ENCODE measurements around the gene C3AR1. TPM values are rescaled to one million over a fixed set of nuclear protein-coding genes. Genes with fewer than 3 reads are reported as not detected.
"Not testable (repeated sequence)": the region's sequence is repeated elsewhere in the genome, so short reads cannot be mapped to it uniquely, and the experiment has no call there.

C3AR1 gene
- total RNA-seq, 1 experiment from 2014 or later, result not detected

DNA sequence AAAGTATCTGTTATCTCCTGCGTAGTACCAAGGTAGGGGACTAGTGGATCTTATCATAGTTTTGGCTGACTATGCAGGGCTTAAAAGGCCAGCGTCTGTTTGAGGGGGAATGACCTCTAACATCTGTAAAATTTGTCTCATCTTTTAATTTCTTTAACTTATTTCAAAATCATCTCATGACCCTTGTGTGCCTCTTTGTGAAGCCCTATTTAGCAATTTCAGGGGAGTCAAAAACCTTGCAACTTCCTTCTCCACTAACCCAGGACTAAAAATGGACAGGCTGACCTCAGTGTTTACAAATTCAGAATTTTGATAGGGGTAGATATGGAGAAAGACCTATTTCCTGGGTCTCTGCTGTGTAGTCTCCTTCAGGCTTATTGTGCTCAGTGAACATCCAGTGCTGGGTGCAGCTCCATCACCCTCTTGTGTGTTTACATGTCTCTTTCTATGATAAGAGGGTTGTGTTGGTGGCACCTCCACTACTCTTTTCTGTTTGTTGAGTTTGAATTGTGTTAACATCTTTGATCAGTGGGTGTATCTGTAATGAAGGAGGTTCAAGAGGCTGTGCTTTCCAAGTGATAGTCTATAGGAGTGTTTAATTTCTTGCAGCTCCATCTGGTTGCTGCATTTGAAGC is 30.2 kb upstream of the C3AR1 start:
- CTCF ChIA-PET, result interaction anchor here (0.7 kb wide), 1 partner anchor 30 kb away, joined by 3 read pairs; no protein-coding TSS in a partner anchor
- POLR2A ChIA-PET, result no interaction called here

GRCh38 chr12:8093291-8093690 is 27.1 kb upstream of the C3AR1 start:
- no peak for TF ChIP-seq CTCF (IDR thresholded peaks at IDR 0.05; ENCODE audit: unreplicated experiment)
- no peak for DNase-seq (ENCODE audit: unreplicated experiment)
- H3K4me1 Mint-ChIP-seq (ENCODE audit: insufficient read depth, unreplicated experiment), result peaks cover 8% of the 10 kb centered on the region
- peaks cover 92% of the 10 kb centered on the region for H3K36me3 Mint-ChIP-seq (ENCODE audit: insufficient read depth, unreplicated experiment)
- H3K27me3 Mint-ChIP-seq (ENCODE audit: insufficient read depth, unreplicated experiment), result no peaks in the 10 kb centered on the region
- ChIA-PET POLR2A (no interaction called here), CTCF (interaction anchor here (0.9 to 1.7 kb wide), 2 partner anchors 16 to 48 kb away, joined by 3 to 11 read pairs; no protein-coding TSS in a partner anchor)
- no peaks in the 10 kb centered on the region for H3K9me3 Mint-ChIP-seq (ENCODE audit: unreplicated experiment)
- H3K27ac Mint-ChIP-seq (ENCODE audit: low read depth, unreplicated experiment), result no peak overlapping the region
- intact Hi-C loops (cut with micrococcal nuclease), result no loop called here
- no TSS peak for BruUV-seq (replicated peaks)
- H3K4me3 Mint-ChIP-seq (ENCODE audit: unreplicated experiment), result no peak overlapping the region

More for the DNA sequence above, 30.2 kb upstream of the C3AR1 start:
- intact Hi-C loops (cut with micrococcal nuclease), result no loop called here
- Mint-ChIP-seq H3K4me3 (ENCODE audit: unreplicated experiment) (no peak overlapping the region), H3K4me1 (ENCODE audit: insufficient read depth, unreplicated experiment) (peaks cover 6% of the 10 kb centered on the region), H3K36me3 (ENCODE audit: insufficient read depth, unreplicated experiment) (peaks cover 73% of the 10 kb centered on the region), H3K9me3 (ENCODE audit: unreplicated experiment) (no peaks in the 10 kb centered on the region), H3K27me3 (ENCODE audit: insufficient read depth, unreplicated experiment) (no peaks in the 10 kb centered on the region), H3K27ac (ENCODE audit: low read depth, unreplicated experiment) (no peak overlapping the region)
- no TSS peak for BruUV-seq (replicated peaks)
- no peak for TF ChIP-seq CTCF (IDR thresholded peaks at IDR 0.05; ENCODE audit: unreplicated experiment)
- no peak for DNase-seq (ENCODE audit: unreplicated experiment)

DNA sequence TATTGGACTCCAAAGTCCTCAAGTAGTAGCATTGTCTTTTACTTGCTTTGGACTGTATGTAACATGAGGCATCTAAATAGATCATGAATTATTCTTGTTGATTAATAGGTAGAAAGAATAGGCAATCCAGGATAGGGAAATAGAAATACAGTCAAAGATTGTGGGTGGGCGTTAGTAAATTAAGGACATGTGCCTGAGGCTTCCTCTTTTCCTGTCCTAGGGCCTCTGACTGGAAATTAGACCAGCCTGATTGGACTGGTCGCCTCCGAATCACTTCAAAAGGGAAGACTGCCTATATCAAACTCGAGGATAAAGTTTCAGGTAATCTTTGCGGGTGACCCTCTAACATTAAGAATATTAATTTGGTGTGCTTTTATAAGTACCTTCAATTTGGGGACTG is 23.6 kb upstream of the C3AR1 start:
- Mint-ChIP-seq H3K27me3 (ENCODE audit: insufficient read depth, unreplicated experiment) (no peaks in the 10 kb centered on the region), H3K4me1 (ENCODE audit: insufficient read depth, unreplicated experiment) (peaks cover 19% of the 10 kb centered on the region), H3K27ac (ENCODE audit: low read depth, unreplicated experiment) (no peak overlapping the region), H3K9me3 (ENCODE audit: unreplicated experiment) (no peaks in the 10 kb centered on the region), H3K4me3 (ENCODE audit: unreplicated experiment) (no peak overlapping the region), H3K36me3 (ENCODE audit: insufficient read depth, unreplicated experiment) (peaks cover 59% of the 10 kb centered on the region)
- BruUV-seq (replicated peaks), result no TSS peak
- CTCF ChIA-PET, result no interaction called here
- POLR2A ChIA-PET, result no interaction called here
- no peak for DNase-seq (ENCODE audit: unreplicated experiment)
- TF ChIP-seq CTCF (IDR thresholded peaks at IDR 0.05; ENCODE audit: unreplicated experiment), result no peak
- intact Hi-C loops (cut with micrococcal nuclease), result no loop called here

DNA sequence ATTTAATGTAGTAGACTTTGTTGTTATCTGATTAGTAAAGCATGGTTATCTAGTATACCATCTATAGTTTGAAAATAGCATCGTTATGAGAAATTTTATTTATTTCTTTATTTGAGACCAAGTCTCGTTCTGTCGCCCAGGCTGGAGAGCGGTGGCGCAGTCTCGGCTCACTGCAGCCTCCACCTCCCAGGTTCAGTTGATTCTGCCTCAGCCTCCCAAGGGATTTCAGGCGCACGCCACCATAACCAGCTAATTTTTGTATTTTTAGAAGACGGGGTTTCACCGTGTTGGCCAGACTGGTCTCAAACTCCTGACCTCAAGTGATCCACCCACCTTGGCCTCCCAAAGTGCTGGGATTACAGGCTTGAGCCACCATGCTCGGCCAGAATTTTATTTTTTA is 23.1 kb upstream of the C3AR1 start:
- DNase-seq (ENCODE audit: unreplicated experiment); H3K27ac Mint-ChIP-seq (ENCODE audit: low read depth, unreplicated experiment); H3K9me3 Mint-ChIP-seq (ENCODE audit: unreplicated experiment); POLR2A ChIA-PET; H3K4me3 Mint-ChIP-seq (ENCODE audit: unreplicated experiment); intact Hi-C loops (cut with micrococcal nuclease); BruUV-seq (replicated peaks); H3K27me3 Mint-ChIP-seq (ENCODE audit: insufficient read depth, unreplicated experiment); CTCF ChIA-PET: not testable (repeated sequence)
- Mint-ChIP-seq H3K4me1 (ENCODE audit: insufficient read depth, unreplicated experiment) (peaks cover 23% of the 10 kb centered on the region), H3K36me3 (ENCODE audit: insufficient read depth, unreplicated experiment) (peaks cover 55% of the 10 kb centered on the region)
